ENCODE data around the gene PEAK3. TPM values are rescaled to one million over a fixed set of nuclear protein-coding genes. Genes with fewer than 3 reads are reported as not detected.

Gene PEAK3
- total RNA-seq, 1 donor from 2014 or later: not detected

DNA sequence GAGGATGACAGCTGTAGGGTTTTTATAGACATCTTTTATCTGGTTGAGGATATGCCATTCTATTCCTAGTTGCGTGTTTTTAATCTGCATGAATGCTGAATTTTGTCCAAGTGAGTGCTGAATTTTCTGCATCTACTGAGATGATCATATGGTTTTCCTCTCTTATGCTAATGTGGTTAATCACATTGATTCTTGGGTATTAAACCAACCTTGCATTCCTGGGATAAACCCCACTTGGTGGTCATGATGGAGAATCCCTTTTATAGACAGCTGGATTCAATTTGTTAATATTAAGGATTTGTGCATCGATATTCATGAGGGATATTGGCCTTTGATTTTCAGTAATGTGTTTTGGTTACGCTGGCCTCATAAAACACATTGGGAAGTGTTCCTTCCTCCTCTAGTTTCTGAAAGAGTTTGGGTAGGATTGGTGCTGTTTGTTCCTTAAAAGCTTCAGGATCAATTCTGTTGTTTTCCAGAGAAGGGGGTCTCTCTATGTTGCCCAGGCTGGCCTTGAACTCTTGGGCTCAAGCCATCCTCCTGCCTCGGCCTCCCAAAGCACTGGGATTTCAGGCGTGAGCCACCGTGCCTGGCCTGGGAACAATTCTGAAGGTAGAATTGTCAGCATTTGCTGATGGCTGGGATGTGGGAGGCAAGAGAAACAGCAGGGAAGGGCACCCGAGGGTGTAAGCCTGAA is 33.3 kb upstream of the PEAK3 start:
- H3K27me3 Mint-ChIP-seq (ENCODE audit: low read depth): peaks cover 27% of the 10 kb centered on the region
- H3K36me3 Mint-ChIP-seq: no peaks in the 10 kb centered on the region
- H3K4me1 Mint-ChIP-seq: no peaks in the 10 kb centered on the region
- H3K9me3 Mint-ChIP-seq: peaks cover 12% of the 10 kb centered on the region
- no peak for DNase-seq (ENCODE audit: low spot score in 2 of 2, unreplicated experiment in 2 of 2)
- TF ChIP-seq, protein P1, sequence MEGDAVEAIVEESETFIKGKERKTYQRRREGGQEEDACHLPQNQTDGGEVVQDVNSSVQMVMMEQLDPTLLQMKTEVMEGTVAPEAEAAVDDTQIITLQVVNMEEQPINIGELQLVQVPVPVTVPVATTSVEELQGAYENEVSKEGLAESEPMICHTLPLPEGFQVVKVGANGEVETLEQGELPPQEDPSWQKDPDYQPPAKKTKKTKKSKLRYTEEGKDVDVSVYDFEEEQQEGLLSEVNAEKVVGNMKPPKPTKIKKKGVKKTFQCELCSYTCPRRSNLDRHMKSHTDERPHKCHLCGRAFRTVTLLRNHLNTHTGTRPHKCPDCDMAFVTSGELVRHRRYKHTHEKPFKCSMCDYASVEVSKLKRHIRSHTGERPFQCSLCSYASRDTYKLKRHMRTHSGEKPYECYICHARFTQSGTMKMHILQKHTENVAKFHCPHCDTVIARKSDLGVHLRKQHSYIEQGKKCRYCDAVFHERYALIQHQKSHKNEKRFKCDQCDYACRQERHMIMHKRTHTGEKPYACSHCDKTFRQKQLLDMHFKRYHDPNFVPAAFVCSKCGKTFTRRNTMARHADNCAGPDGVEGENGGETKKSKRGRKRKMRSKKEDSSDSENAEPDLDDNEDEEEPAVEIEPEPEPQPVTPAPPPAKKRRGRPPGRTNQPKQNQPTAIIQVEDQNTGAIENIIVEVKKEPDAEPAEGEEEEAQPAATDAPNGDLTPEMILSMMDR (IDR thresholded peaks at IDR 0.05; ENCODE audit: unreplicated experiment): no peak
- H3K27ac Mint-ChIP-seq: no peak overlapping the region
- H3K4me3 Mint-ChIP-seq: no peak overlapping the region

DNA sequence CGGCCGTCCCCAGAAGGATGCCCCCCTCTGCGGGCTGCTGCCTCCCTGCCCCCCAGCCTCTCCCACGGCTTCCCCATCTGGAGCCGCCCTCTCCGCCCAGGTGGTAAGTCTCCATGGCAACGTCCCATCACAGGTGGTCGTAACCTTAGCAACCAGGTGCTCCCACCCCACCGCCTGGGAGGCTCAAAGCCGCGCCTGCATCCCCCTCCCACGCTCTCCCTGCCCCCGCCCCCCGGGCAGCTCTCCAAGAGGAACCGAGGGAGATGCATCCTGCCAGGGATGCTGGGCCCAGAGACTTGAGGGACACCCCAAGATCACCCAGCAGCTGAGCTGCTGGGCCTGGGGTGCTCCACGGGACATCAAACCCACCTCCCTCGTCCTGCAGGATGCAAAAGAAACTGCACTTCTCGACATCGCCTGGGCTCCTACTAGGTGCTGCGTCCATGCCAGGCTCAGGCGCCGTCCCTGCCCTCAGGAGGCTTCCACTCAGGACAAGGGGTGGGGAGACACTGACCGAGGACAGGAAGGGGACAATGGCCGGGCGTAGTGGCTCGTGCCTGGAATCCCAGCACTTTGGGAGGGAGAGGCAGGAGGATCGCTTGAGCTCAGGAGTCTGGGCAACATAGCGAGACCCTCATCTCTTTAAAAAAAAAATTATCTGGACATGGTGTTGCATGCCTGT is 31.0 kb upstream of the PEAK3 start:
- TF ChIP-seq, protein P1 (IDR thresholded peaks at IDR 0.05; ENCODE audit: unreplicated experiment): no peak
- no peak for DNase-seq (ENCODE audit: low spot score in 2 of 2, unreplicated experiment in 2 of 2)
- Mint-ChIP-seq H3K27ac (no peak overlapping the region), H3K36me3 (no peaks in the 10 kb centered on the region), H3K9me3 (peaks cover 12% of the 10 kb centered on the region), H3K4me1 (peaks cover 2% of the 10 kb centered on the region), H3K27me3 (ENCODE audit: low read depth) (peaks cover 48% of the 10 kb centered on the region), H3K4me3 (no peak overlapping the region)

DNA sequence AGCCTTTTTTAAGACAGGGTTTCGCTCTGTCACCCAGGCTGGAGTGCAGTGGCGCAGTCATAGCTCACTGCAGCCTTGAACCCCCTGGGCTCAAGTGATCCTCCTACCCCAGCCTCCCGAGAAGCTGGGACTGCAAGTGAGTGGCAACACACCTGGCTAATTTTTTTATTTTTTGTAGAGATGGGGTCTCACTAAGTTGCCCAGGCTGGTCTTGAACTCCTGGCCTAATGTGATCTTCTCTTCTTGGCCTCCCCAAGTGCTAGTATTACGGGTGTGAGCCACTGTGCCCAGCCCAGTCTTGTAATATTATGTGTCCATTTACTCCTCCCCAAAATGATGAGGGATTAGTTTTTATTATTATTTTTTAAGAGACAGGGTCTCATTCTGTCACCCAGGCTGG is 29.1 kb upstream of the PEAK3 start:
- Mint-ChIP-seq H3K27ac (no peak overlapping the region), H3K4me3 (no peak overlapping the region), H3K36me3 (no peaks in the 10 kb centered on the region), H3K9me3 (peaks cover 12% of the 10 kb centered on the region), H3K27me3 (ENCODE audit: low read depth) (peaks cover 61% of the 10 kb centered on the region), H3K4me1 (peaks cover 2% of the 10 kb centered on the region)
- no peak for DNase-seq (ENCODE audit: low spot score in 2 of 2, unreplicated experiment in 2 of 2)
- TF ChIP-seq, protein P1 (IDR thresholded peaks at IDR 0.05; ENCODE audit: unreplicated experiment): no peak

DNA sequence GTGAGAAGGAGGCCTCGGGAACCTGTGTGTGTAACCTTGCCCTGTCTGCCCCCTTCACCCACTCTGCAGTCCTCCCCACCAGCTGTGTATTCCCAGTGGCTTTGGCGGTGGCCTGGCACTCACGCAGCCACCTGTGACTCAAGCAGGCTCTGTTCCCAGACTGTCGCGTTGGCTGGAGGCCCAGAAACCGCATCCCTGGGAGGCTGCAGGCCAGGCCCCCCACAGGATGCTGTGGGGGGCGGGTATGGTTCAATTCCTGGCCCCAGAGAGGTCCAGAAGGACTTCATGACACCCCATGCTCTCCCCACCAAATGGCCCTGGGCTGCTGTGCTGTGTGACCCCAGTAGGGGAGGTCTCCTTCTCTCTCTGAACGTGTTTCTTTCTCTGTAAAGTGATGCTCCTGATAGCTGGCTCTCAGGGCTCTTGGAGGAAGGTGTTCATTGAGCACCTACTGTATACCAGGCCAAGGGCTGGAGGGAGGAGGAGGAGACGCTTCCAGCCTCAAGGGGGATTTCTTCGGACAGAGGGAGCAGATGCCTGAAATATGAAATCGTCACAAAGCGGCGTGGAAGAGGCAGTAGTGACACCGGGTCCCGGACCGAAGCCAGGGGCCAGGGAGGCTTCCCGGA is 27.9 kb upstream of the PEAK3 start:
- no peak for DNase-seq (ENCODE audit: low spot score in 2 of 2, unreplicated experiment in 2 of 2)
- TF ChIP-seq, protein P1 (IDR thresholded peaks at IDR 0.05; ENCODE audit: unreplicated experiment): no peak
- no peak overlapping the region for H3K4me3 Mint-ChIP-seq
- H3K27me3 Mint-ChIP-seq (ENCODE audit: low read depth): peaks cover 66% of the 10 kb centered on the region
- no peak overlapping the region for H3K27ac Mint-ChIP-seq
- peaks cover 2% of the 10 kb centered on the region for H3K4me1 Mint-ChIP-seq
- no peaks in the 10 kb centered on the region for H3K36me3 Mint-ChIP-seq
- H3K9me3 Mint-ChIP-seq: peaks cover 4% of the 10 kb centered on the region

DNA sequence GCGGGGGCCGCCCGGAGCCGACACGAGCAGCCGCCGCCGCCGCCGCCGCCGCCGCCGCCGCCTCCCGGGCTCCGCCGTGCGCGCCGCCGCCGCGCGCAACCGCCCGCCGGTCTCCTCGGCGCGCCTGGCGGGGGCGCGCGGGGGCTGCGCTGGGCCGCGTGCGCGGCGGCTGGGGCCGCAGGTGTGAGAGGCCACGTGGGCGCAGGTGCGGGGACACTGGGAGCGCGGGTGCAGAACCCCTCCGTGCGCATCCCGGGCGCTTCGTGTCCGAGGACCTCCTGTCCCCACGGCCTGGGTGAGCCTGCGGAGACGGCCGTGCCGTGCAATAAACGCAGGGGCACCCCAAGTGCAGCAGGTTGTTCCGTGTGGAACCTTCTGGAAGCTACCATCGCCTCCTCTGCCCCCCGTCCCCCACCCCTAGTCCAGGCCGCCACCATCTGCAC is 26.2 kb upstream of the PEAK3 start, which contains the start of gene LINGO3:
LINGO3 (minus strand) TSS at position 41 of the 443 bp plus-strand sequence. CDS start 16,378 bp downstream, outside the sequence.
- peaks cover 2% of the 10 kb centered on the region for H3K4me1 Mint-ChIP-seq
- H3K36me3 Mint-ChIP-seq: no peaks in the 10 kb centered on the region
- peak within 1 kb of the TSS; percentile 57 for H3K4me3 Mint-ChIP-seq
- H3K27ac Mint-ChIP-seq: no peak within 1 kb of the TSS
- peaks cover 71% of the 10 kb centered on the region for H3K27me3 Mint-ChIP-seq (ENCODE audit: low read depth)
- peaks cover 3% of the 10 kb centered on the region for H3K9me3 Mint-ChIP-seq
- TF ChIP-seq, protein P1 (IDR thresholded peaks at IDR 0.05; ENCODE audit: unreplicated experiment): no peak
- no peak for DNase-seq (ENCODE audit: low spot score in 2 of 2, unreplicated experiment in 2 of 2)

Data from mesothelial cell of epicardium (in vitro differentiated cells).